ENCODE results near the gene NCAM2. TPM values are rescaled to one million over a fixed set of nuclear protein-coding genes. Genes with fewer than 3 reads are reported as not detected.

The NCAM2 gene
- polyA plus RNA-seq, 4 donors: 0.65 to 1.7 TPM; not detected in 2

DNA sequence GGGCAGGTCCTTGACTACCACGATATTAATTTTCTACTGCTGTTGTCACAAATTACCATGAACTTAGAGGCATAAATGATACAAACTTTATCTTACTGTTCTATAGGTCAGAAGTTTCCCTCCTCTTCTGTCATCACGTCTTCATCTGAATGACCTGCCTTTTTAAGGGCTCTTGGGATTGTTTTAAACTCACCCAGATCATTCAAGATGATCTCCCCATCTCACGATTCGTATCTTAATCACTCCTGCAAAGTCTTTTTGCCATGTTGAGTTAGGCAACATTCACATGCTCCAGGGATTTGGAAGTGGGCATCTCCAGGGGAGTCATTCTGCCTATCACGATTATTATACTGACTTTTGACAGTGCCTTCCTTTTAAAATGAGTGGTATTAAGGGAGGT is 32.1 kb downstream of the NCAM2 start:
- no peak for FAIRE-seq
- H3K4me1 ChIP-seq (ENCODE audit: control insufficient read depth in 3 of 3, insufficient read depth in 2 of 3, low read depth in 1 of 3, low read length in 2 of 3): no peaks in the 10 kb centered on the region

DNA sequence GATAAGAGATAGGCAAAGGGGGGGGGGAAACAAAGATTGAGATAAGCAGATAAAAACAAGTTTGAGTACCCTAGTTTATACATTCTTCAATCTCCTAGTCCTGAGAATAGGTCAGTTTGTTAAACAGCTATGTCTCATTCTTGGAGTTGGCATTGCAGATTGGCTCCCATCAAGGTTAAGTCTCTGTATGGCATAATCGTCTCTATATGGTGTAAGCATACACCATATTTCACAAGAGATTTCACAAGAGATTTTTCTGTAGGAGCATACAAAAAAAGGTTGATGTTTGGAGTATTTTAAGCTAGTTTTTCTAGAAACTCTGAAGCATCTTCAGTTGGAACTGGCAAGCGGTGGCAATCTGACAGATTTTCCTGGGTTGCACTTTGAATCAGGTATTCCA is 35.8 kb downstream of the NCAM2 start:
- WGBS, 3 donors: 85 to 86% (median 85%) methylated on average over 2 of the region's 2 CpGs
- Histone ChIP-seq H3K4me1 (ENCODE audit: control insufficient read depth in 3 of 3, insufficient read depth in 2 of 3, low read depth in 1 of 3, low read length in 2 of 3) (no peaks in the 10 kb centered on the region), H3K36me3 (ENCODE audit: control insufficient read depth in 3 of 3, insufficient read depth in 2 of 3, low read depth in 1 of 3, low read length in 3 of 3) (no peaks in the 10 kb centered on the region), H3K27ac (ENCODE audit: low read depth in 1 of 3, low read length in 2 of 3) (no peak overlapping the region), H3K9me3 (ENCODE audit: control insufficient read depth in 2 of 2, insufficient read depth in 1 of 2, low read depth in 1 of 2, low read length in 1 of 2) (no peaks in the 10 kb centered on the region), H3K4me3 (ENCODE audit: low read depth in 1 of 3, low read length in 3 of 3) (no peak overlapping the region), H3K27me3 (ENCODE audit: control insufficient read depth in 3 of 3, insufficient read depth in 3 of 3, low read length in 3 of 3) (no peaks in the 10 kb centered on the region)
- FAIRE-seq: no peak
- no peak for DNase-seq

More for the DNA sequence above, 32.1 kb downstream of the NCAM2 start:
- WGBS, 3 donors: 65 to 83% (median 66%) methylated on average over 5 of the region's 5 CpGs
- H3K27ac ChIP-seq (ENCODE audit: low read depth in 1 of 3, low read length in 2 of 3): no peak overlapping the region
- DNase-seq: no peak
- H3K9me3 ChIP-seq (ENCODE audit: control insufficient read depth in 2 of 2, insufficient read depth in 1 of 2, low read depth in 1 of 2, low read length in 1 of 2): no peaks in the 10 kb centered on the region
- no peaks in the 10 kb centered on the region for H3K36me3 ChIP-seq (ENCODE audit: control insufficient read depth in 3 of 3, insufficient read depth in 2 of 3, low read depth in 1 of 3, low read length in 3 of 3)
- no peaks in the 10 kb centered on the region for H3K27me3 ChIP-seq (ENCODE audit: control insufficient read depth in 3 of 3, insufficient read depth in 3 of 3, low read length in 3 of 3)
- no peak overlapping the region for H3K4me3 ChIP-seq (ENCODE audit: low read depth in 1 of 3, low read length in 3 of 3)

DNA sequence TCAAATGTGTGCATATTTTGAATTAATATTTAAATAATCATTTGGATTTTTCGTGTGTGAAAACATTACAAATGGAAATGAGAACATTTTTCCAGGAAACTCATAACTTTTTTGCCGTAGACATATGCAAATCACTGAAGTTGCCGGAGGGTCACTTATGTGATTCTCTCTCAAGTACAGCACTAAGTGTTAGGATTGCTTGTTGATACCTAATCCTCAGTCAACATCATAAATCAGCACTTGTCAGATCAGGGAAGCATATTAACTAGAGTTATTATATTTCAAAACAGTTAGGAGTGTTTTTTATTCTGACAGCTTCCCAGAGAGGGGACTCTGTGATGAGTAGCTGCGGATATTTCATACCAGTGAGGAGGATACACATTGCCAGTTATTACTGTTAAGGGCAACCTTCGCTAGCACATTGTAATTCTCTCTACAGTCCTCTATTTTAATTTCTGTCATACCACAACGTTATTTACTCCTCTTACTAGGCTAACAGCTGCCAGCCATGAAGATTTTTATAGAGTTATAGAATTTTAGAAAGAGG is 41.5 kb downstream of the NCAM2 start:
- H3K36me3 ChIP-seq (ENCODE audit: control insufficient read depth in 3 of 3, insufficient read depth in 2 of 3, low read depth in 1 of 3, low read length in 3 of 3): no peaks in the 10 kb centered on the region
- DNase-seq (no peak), FAIRE-seq (no peak)
- no peaks in the 10 kb centered on the region for H3K4me1 ChIP-seq (ENCODE audit: control insufficient read depth in 3 of 3, insufficient read depth in 2 of 3, low read depth in 1 of 3, low read length in 2 of 3)
- no peak overlapping the region for H3K4me3 ChIP-seq (ENCODE audit: low read depth in 1 of 3, low read length in 3 of 3)
- no peak overlapping the region for H3K27ac ChIP-seq (ENCODE audit: low read depth in 1 of 3, low read length in 2 of 3)
- no peaks in the 10 kb centered on the region for H3K27me3 ChIP-seq (ENCODE audit: control insufficient read depth in 3 of 3, insufficient read depth in 3 of 3, low read length in 3 of 3)
- H3K9me3 ChIP-seq (ENCODE audit: control insufficient read depth in 2 of 2, insufficient read depth in 1 of 2, low read depth in 1 of 2, low read length in 1 of 2): no peaks in the 10 kb centered on the region
- 74 to 83% (median 76%) methylated on average over 6 of the region's 6 CpGs for WGBS, 3 donors

DNA sequence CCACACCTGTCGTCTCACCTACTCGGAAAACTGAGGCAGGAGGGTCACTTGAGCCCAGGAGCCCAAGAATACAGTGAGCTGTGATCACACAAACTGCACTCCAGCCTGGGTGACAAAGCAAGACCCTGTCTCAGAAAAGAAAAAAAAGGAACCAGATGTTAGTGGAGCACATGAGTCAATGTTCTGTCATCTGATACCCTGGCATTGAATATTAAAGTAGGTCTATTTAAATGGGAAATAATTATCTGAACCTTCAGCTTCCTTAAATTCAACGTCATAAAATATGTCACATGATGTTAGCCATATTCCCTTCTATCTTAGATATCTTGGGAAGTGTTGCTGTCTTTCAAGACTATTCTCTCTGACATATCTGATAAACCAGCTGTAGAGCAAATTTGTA is 47.3 kb downstream of the NCAM2 start:
- FAIRE-seq (no peak), DNase-seq (no peak)
- Histone ChIP-seq H3K4me3 (ENCODE audit: low read depth in 1 of 3, low read length in 3 of 3) (no peak overlapping the region), H3K9me3 (ENCODE audit: control insufficient read depth in 2 of 2, insufficient read depth in 1 of 2, low read depth in 1 of 2, low read length in 1 of 2) (no peaks in the 10 kb centered on the region), H3K36me3 (ENCODE audit: control insufficient read depth in 3 of 3, insufficient read depth in 2 of 3, low read depth in 1 of 3, low read length in 3 of 3) (no peaks in the 10 kb centered on the region), H3K27me3 (ENCODE audit: control insufficient read depth in 3 of 3, insufficient read depth in 3 of 3, low read length in 3 of 3) (no peaks in the 10 kb centered on the region), H3K4me1 (ENCODE audit: control insufficient read depth in 3 of 3, insufficient read depth in 2 of 3, low read depth in 1 of 3, low read length in 2 of 3) (no peaks in the 10 kb centered on the region), H3K27ac (ENCODE audit: low read depth in 1 of 3, low read length in 2 of 3) (no peak overlapping the region)
- 64 to 70% (median 64%) methylated on average over 3 of the region's 3 CpGs for WGBS, 3 donors

DNA sequence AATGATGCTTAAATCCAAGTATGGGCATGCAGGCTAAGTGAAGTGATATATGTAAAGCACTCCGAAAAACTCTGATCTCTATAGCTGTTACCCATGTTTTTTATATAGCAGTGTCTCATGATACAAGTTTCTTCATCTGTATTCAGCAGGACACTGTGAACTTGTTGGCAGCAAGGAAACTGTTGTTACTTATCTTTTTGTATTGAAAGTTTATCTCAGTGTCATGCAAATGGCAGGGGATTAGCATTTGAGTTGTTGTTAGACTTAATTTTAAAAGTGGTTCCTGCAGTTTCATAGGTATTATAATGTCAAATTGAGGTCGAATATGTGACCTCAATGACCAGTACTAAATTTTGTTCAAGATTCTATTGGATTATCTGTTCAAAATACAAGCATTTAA is 47.9 kb downstream of the NCAM2 start:
- Histone ChIP-seq H3K4me1 (ENCODE audit: control insufficient read depth in 3 of 3, insufficient read depth in 2 of 3, low read depth in 1 of 3, low read length in 2 of 3) (no peaks in the 10 kb centered on the region), H3K9me3 (ENCODE audit: control insufficient read depth in 2 of 2, insufficient read depth in 1 of 2, low read depth in 1 of 2, low read length in 1 of 2) (no peaks in the 10 kb centered on the region), H3K4me3 (ENCODE audit: low read depth in 1 of 3, low read length in 3 of 3) (no peak overlapping the region), H3K36me3 (ENCODE audit: control insufficient read depth in 3 of 3, insufficient read depth in 2 of 3, low read depth in 1 of 3, low read length in 3 of 3) (no peaks in the 10 kb centered on the region), H3K27ac (ENCODE audit: low read depth in 1 of 3, low read length in 2 of 3) (no peak overlapping the region), H3K27me3 (ENCODE audit: control insufficient read depth in 3 of 3, insufficient read depth in 3 of 3, low read length in 3 of 3) (no peaks in the 10 kb centered on the region)
- no peak for FAIRE-seq
- no peak for DNase-seq
- WGBS, 3 donors: 39 to 49% (median 44%) methylated on average over 2 of the region's 2 CpGs

DNA sequence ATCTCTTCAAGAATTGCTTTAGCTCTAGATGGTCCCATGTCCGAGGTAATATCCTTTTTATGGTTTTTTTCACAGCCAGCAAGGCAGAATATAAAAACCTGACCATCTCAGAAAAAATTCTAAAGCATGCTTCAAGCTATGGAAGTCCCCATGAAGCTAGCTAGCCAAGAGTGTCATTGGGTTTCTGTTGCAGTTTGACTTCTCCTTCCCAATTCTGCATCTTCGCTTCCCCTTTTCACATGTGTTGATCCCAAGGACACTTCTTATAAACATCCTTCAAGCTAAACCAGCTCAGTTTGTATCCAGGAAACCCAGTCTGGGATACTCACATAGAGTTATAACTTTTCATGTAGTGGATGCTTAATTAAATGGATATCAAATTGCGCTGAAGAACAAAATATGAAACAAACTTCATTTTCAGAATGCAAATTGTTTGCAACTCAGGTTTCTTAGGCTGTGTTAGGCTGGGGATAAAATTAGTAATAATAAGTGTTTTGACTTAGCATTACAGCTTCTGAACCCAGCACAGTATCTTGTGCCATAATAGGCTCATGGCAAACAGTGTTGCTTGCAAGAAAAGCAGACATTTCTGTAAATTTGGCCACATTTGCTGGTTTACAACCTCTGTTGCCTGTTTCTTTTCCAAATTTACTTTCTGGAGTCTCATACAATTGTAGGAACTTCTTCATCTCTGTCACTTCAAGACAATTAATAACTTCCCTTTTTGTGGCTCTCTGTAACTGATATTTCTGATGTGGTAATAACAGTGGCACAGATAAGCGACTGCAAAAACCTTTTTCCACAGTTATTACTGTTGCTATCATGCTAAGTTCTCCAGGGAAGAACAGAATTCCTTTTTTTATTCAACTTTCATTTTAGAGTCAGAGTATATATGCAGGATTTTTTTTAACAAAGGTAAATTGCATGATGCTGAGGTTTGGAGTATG is 53.2 kb downstream of the NCAM2 start:
- Histone ChIP-seq H3K4me3 (ENCODE audit: low read depth in 1 of 3, low read length in 3 of 3) (no peak overlapping the region), H3K36me3 (ENCODE audit: control insufficient read depth in 3 of 3, insufficient read depth in 2 of 3, low read depth in 1 of 3, low read length in 3 of 3) (no peaks in the 10 kb centered on the region), H3K27me3 (ENCODE audit: control insufficient read depth in 3 of 3, insufficient read depth in 3 of 3, low read length in 3 of 3) (no peaks in the 10 kb centered on the region), H3K4me1 (ENCODE audit: control insufficient read depth in 3 of 3, insufficient read depth in 2 of 3, low read depth in 1 of 3, low read length in 2 of 3) (no peaks in the 10 kb centered on the region), H3K9me3 (ENCODE audit: control insufficient read depth in 2 of 2, insufficient read depth in 1 of 2, low read depth in 1 of 2, low read length in 1 of 2) (no peaks in the 10 kb centered on the region), H3K27ac (ENCODE audit: low read depth in 1 of 3, low read length in 2 of 3) (no peak overlapping the region)
- FAIRE-seq (no peak), DNase-seq (no peak)
- WGBS, 3 donors: 54 to 64% (median 55%) methylated on average over 4 of the region's 4 CpGs

DNA sequence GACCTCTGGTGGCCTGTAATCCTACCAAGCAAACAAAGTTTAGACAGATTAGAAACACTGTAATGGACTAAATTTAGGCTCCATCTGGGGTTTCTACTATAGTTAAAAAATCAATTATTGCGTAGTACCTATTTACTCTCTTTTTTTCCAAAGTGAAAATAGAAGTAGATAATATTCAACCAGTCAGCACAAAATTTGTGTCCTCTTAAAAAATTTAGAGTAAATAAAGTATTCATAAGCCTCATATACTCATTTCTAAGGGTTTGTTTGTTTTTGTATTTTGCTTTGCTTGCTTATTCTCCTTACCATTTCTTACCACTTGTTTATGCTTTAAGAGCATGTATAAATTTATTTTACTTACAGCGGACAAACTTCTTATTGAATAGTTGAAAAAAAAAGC is 54.5 kb downstream of the NCAM2 start:
- Histone ChIP-seq H3K27me3 (ENCODE audit: control insufficient read depth in 3 of 3, insufficient read depth in 3 of 3, low read length in 3 of 3) (no peaks in the 10 kb centered on the region), H3K27ac (ENCODE audit: low read depth in 1 of 3, low read length in 2 of 3) (no peak overlapping the region), H3K4me1 (ENCODE audit: control insufficient read depth in 3 of 3, insufficient read depth in 2 of 3, low read depth in 1 of 3, low read length in 2 of 3) (no peaks in the 10 kb centered on the region), H3K9me3 (ENCODE audit: control insufficient read depth in 2 of 2, insufficient read depth in 1 of 2, low read depth in 1 of 2, low read length in 1 of 2) (no peaks in the 10 kb centered on the region), H3K4me3 (ENCODE audit: low read depth in 1 of 3, low read length in 3 of 3) (no peak overlapping the region), H3K36me3 (ENCODE audit: control insufficient read depth in 3 of 3, insufficient read depth in 2 of 3, low read depth in 1 of 3, low read length in 3 of 3) (no peaks in the 10 kb centered on the region)
- no peak for DNase-seq
- FAIRE-seq: no peak
- WGBS, 3 donors: 72 to 91% (median 74%) methylated on average over 2 of the region's 2 CpGs

DNA sequence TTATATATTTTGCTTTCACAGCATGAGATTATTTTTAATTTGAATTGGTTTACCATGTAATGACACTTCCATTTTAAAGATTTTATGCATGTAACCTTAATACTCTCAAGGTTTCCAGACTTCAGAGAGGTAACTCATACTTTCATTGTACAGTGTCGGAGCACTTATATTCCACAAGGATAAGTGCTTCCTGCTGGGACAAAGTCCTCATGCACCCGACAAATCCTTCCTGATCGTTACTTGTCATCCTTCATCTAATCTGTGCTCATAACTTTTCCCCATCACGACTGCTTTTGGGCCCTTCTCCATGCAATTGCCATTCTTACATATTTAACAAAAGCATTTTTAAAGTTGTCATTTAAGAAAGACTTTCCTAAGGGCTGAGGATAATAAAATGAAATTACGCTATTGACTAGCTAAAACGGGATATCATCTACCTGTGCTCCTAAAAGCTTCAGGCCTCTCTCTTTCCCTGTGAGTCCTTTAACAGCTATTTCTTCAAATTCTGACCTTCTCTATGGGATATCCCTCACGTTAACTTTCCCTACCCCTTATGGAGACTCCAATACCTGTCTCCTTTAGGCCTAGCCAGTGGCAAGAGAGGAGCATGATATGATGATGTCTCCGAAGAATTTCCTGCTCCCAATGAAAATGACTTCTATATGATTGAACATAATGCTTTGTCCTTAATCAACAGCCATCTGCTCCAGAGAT is 59.3 kb downstream of the NCAM2 start:
- DNase-seq (no peak), FAIRE-seq (no peak)
- H3K4me3 ChIP-seq (ENCODE audit: low read depth in 1 of 3, low read length in 3 of 3): no peak overlapping the region
- WGBS, 3 donors: 69 to 76% (median 71%) methylated on average over 8 of the region's 8 CpGs
- no peaks in the 10 kb centered on the region for H3K36me3 ChIP-seq (ENCODE audit: control insufficient read depth in 3 of 3, insufficient read depth in 2 of 3, low read depth in 1 of 3, low read length in 3 of 3)
- no peaks in the 10 kb centered on the region for H3K27me3 ChIP-seq (ENCODE audit: control insufficient read depth in 3 of 3, insufficient read depth in 3 of 3, low read length in 3 of 3)
- H3K27ac ChIP-seq (ENCODE audit: low read depth in 1 of 3, low read length in 2 of 3): no peak overlapping the region
- no peaks in the 10 kb centered on the region for H3K4me1 ChIP-seq (ENCODE audit: control insufficient read depth in 3 of 3, insufficient read depth in 2 of 3, low read depth in 1 of 3, low read length in 2 of 3)
- H3K9me3 ChIP-seq (ENCODE audit: control insufficient read depth in 2 of 2, insufficient read depth in 1 of 2, low read depth in 1 of 2, low read length in 1 of 2): no peaks in the 10 kb centered on the region

Measured in small intestine (tissue), 7 donors.